Epithelial cell of prostate (primary cell): ENCODE data around the gene KANSL1L.

Experiments used
- DNase-seq: peaks from one replicate; pipeline ENCODE4 v3.0.0-alpha.2; 2011; ENCODE audit warnings: low read depth, low spot score
- H3K27ac ChIP-seq: fragments of 450-650 bp; 2 replicates; pipeline ENCODE4 v1.5.1; 2017; ENCODE audit warnings: mild to moderate bottlenecking

Gene KANSL1L

DNA sequence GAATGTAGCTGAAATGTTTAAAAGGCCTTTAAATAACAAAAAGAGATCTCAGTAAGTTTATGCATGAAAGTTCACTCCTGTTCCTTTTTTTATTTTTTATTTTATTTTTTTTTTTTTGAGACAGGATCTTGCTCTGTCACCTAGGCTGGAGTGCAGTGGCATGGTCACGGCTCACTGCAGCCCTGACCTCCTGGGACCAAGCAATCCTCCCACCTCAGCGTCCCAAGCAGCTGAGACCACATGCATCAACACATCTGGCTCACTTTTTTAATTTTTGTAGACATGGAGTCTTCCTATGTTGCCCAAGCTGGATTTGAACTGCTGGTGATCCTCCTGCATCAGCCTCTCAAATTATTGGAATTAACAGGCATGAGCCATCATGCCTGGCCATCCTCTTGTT is 84.3 kb downstream of the KANSL1L start:
- no peak overlapping the region for H3K27ac ChIP-seq
- no peak for DNase-seq

DNA sequence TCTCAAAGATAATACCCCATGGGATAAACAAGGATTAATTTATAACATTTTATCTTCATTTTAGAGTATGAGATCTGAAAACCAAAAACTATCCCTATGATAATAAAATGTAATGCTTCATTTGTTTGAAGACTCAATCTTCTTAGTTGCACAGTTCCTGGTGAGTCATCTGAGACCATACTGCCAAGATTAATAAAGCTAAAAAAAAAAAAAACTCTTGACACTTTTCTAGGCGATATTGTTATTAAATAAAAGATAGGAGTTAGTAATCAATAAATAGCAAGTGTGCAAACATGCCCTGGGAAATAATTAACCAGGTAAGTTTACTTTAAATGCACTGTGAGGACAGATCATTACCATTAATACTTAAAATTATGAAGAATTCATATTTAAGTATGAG is 84.9 kb downstream of the KANSL1L start:
- no peak for DNase-seq

DNA sequence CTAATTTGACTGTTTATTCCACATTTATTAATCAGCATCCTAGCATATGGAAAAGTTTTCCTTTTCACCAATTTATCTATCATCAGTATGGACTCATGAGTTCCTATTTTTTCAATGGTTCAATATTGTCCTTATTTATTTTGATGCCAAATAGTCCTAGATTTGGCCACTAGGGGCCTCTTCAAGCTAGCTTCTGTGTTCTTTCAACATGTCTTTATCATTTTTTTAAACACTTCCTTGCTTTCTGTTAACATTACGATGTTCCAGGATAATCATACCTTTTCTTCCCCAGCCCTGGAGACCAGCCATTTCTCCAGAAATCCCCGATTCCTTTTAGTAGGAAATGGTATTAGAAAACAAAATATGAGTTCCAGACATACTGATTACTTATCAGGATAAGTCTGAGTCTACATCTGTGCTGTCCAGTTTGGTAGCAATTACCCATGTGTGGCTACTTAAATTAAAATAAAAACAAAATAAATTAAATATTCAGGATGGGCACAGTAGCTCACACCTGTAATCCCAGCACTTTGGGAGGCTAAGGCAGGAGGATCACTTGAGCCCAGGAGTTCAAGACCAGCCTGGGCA is 98.2 kb downstream of the KANSL1L start:
- H3K27ac ChIP-seq = no peak overlapping the region
- DNase-seq = no peak

More for the DNA sequence above, 84.9 kb downstream of the KANSL1L start:
- H3K27ac ChIP-seq = no peak overlapping the region

DNA sequence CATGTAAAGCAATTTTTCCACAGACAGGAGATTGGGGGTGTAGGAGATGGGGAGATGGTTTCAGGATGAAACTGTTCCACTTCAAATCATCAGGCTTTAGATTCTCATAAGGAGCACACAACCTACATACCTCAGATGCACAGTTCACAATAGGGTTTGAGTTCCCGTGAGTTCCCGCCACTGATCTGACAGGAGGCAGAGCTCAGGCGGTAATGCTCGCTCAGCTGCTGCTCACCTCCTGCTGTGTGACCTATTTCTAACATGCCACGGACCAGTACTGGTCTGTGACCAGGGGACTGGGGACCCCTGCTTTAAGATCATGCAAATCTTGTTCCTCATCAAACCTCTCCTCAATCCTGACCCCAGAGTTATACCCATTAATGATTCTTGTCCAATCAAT is 98.7 kb downstream of the KANSL1L start:
- DNase-seq = no peak
- H3K27ac ChIP-seq = no peak overlapping the region

DNA sequence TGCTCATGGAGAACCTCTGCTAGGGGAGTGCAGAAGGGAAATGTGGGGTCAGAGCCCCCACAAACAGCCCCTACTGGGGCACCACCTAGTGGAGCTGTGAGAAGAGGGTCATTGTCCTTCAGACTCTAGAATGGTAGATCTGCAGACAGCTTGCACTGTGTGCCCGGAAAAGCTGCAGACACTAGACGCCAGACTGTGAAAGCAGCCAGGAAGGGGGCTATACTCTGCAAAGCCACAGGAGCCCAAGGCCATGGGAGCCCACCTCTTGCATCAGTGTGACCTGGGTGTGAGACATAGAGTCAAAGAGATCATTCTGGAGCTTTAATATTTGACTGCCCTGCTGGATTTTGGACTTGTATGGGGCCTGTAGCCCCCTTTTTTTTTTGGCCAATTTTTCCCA is 107.9 kb downstream of the KANSL1L start:
- H3K27ac ChIP-seq = no peak overlapping the region
- no peak for DNase-seq

DNA sequence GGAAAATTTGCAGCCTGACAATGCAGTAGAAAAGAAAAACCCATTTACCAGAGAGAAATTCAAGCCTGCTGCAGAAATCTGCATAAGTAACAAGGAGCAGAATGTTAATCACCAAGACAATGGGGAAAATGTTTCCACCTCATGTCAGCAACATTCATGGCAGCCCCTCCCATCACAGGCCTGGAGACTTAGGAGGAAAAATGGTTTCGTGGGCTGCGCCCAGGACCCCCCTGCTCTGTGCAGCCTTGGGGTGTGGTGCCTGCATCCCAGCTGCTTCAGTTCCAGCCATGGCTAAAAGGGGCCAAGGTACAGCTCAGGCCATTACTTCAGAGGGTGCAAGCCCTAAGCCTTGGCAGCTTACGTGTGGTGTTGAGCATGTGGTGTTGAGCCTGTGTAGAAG is 115.4 kb downstream of the KANSL1L start:
- no peak overlapping the region for H3K27ac ChIP-seq
- no peak for DNase-seq

DNA sequence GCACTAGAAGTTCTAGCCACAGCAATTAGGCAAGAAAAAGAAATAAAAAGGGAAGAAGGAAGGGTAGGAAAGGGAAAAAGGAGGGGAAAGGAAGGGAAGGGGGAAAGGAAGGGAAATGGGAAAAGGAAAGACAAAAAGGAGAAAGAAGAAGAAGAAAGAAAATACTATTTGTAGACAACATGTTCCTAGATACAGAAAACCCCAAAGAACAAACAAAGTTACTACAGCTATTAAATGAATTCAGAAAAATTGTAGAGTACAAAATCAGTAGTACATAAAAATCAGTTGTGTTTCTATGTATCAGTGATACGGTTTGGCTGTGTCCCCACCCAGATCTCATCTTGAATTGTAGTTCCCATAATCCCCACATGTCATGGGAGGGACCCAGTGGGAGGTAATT is 116.5 kb downstream of the KANSL1L start:
- H3K27ac ChIP-seq = no peak overlapping the region
- DNase-seq = no peak

DNA sequence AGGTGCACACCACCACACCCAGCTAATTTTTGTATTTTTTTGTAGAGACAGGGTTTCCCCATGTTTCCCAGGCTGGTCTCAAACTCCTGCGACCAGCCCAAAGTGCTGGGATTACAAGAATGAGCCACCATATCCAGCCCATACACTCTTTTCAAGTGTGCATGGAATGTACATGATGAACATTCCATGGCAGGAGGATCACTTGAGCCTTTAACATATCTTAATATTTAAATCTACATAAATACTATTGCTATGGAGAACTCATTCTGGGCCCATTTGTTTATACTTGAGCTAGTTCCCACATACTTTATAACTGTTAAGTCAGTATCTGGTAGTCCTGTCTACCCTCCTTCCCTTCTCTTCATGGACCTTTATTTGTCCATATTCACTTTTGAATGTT is 120.3 kb downstream of the KANSL1L start:
- DNase-seq = no peak
- no peak overlapping the region for H3K27ac ChIP-seq

DNA sequence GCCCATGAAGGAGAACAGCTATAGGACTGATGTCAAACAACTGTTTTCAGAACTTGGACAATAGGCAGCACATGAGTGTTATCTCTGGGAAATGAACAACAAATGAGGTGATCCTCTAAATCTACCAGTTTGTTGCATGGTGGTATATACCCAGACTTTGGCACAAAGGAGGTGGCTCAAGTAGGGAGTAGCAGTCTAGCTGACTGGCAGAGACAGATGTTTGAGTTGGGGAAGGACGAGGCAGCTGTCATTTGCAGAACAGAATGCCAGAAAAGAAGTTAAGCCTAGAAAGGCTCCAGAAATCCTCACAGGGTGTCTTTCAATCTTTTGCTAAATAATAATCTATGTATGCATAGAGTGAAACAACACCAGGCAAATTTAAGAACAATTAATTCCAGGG is 121.4 kb downstream of the KANSL1L start:
- DNase-seq = no peak
- no peak overlapping the region for H3K27ac ChIP-seq

DNA sequence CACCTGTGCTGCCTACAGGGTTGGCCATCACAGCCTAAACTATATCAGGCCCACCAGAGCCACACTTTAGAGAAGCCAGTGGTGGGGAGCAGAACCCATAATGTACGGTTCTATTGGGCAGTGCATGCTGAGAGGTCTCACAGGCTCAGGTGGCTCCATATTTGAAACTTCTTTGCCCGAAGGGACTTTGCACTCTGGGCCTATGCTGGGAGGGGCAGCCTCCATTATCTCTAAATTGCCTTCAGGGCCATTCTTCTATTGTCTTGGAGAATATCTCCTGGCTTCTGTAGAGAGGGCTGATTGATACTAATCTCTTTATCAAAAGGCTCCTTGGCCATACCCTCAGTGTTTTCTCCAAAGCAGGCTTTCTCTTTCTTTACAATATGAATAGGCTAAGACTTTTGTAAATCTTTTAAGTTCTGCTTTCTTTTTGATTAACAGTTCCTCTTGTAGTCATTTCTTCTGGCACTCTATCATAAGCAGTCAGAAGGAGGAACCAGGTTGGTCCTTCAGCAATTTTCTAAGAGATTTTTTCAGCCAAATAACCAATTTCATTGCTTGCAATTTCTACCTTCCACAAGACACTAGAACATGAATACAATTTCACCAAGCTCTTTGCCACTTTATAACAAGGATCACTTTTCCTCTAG is 124.2 kb downstream of the KANSL1L start:
- DNase-seq = no peak
- no peak overlapping the region for H3K27ac ChIP-seq

DNA sequence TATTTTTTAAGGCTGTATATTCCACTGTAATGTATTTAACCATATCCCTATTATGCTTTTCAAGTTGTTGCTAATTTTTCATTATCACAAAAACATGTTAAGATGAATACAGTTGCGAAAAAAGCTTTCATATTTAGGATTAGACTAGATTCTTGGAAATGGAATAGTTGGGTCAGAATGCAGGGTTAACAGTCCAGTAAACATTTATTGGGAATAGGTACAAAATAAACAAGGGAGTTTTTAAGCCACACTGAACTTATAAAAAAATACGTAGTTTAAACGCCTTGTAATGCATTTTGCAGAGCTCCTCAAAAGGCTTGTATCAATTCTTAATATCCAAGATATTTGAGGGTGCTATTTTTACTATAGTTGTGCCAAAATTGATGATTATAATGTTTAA is 133.1 kb downstream of the KANSL1L start:
- DNase-seq = no peak
- H3K27ac ChIP-seq = no peak overlapping the region

DNA sequence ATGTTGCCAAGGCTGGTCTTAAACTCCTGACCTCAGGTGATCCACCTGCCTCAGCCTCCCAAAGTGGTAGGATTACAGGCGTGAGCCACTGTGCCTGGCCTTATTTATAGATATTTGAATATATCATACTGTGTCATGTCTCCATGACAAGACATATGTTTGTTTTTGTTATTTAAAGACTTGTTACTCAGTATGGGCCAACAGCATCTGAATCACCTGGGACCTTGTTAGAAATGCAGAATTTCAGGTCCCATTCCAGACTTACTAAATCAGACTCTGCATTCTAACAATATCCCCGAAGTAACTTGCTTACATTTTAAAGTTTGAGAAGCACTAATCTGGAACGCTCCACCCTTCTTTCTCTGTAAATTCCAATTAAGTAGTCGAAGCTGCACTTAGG is 135.5 kb downstream of the KANSL1L start:
- H3K27ac ChIP-seq = no peak overlapping the region
- DNase-seq = no peak

DNA sequence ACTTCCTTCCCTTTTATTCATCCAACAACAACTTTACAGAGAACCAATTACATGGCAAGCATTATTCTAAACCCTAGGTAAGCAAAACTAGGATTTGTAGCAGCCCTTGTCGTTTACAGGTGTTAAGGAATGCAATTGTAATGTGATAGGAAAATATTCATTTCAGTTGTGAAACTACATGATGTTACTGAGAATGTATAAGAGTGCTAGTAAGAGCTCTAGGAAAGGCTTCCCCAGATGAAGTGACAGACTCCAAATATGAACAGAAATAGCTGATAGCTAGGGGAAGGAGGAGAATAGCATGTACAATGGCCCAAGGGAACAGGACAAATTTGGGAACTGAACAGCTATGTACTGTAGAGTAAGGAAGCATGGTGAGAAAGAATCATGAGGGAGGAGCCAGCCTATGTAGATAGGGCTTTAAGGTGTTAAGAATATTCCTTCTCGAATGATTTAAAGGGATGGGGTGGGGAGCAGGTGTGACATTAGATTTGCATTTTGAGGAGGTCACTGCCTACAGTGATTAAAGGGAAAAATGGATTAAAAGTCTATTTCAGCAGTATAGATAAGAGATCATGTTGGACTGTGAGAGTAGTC is 137.0 kb downstream of the KANSL1L start:
- DNase-seq = no peak
- no peak overlapping the region for H3K27ac ChIP-seq

DNA sequence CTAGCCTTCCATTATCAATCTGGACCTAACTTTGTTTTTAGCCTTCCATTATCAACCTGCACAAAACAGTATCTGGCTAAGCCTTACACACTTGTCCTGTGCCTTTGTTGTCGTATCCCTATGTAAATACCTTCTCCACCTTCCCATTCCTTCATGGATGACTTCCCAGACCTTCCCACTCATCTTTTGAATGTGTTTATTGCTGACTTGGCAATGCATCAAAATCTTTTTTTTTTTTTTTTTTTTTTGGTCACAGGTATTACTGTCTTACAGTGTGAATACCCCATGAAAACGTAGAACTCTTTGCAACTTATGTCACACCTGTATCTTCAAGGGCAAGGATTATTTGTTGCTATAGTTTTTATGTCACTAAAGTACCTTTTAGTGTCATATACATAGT is 143.0 kb downstream of the KANSL1L start:
- no peak overlapping the region for H3K27ac ChIP-seq
- DNase-seq = no peak

DNA sequence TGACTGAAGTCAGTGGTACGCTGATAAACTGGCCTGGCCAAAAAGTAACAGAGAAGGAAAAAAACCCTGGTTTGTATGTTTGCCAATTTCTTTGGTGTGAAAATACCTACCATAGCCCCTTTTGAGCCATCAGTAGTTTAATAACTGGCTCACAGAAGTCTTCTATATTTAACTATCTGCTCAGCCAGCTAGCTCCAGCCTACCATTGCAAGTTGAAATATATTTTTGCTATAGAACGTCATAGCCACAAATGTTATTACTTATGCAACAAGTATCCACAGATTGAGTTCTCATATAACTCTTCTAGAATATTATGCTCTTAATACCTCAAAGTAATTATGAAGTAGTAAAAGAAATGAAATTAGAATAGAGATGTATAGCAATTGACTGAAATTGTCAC is 143.6 kb downstream of the KANSL1L start:
- no peak overlapping the region for H3K27ac ChIP-seq
- DNase-seq = no peak

DNA sequence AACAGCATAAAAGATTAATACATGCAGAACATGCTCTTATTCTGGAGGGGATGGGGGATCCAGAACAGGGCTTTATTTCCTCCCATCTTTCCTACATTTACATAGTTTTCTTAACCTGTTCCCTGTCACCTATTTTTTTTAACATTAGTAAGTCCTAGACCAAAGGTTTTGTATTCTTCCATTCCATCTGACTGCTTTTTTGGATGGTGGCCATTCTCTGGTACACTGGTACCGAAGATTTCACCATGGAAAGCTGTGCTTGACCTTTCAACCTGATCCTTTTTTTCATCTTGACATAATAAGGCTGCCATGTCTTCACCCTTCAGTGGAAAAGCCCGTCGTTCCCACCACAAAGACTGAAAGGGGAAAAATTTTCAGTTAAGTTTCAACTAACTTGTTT is 148.4 kb downstream of the KANSL1L start:
- no peak for DNase-seq
- no peak overlapping the region for H3K27ac ChIP-seq

DNA sequence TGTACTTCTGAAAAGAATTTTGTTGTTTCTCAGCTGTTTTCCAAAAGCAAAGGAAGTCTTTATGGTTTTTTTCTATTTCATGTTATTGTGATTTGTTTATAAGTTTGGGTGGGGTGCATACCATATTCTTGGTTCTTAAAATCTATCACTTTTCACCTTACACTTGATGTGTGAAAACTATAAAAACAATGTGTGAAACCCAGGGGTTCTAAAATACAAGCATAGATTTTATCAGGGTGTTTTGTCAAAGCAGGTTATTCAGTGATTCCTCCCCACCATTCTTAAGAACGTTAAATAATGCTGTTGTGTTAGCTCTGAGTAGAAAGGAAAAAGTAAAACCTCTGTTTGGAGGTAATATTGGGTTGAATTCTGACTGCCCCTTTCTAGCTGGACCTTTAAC is 151.1 kb downstream of the KANSL1L start:
- no peak for DNase-seq

DNA sequence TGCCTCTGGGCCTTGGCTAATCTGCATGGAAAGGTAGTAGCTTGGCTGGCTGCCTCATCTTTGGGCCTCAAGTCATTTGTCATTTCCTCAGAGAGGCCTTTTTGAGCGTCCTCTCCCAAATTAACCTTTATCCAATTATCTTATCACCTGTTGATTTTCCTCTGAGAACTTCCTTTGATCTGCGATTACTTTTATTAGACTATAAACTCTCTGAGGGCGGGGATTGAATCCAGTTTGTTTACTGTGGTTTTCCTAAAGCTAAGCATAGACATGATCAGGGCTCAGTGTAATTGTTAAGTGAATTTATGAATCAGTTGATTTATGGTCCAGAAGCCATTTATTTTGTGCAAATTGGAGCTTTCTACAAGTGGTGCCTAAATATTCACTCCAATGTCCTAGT is 161.3 kb downstream of the KANSL1L start:
- H3K27ac ChIP-seq = no peak overlapping the region
- DNase-seq = no peak

More for the DNA sequence above, 151.1 kb downstream of the KANSL1L start:
- no peak overlapping the region for H3K27ac ChIP-seq

DNA sequence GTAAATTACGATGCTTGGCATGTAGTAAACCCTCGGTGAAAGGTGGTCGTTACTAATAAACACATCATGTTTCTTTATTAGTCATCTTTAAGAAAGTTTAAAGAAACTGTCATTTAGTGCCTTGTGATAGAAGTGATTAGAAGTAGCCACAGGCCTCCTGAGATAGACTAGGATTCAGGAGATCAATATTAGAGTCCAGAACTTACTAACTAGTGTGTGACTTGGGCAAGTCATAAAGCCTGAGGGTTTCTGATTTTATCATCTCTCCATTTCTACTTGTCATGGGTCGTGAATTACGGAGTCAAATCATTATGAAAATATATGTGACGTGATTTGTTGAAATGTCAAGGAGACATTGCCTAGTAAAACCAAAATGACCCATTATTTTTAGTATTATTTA is 162.1 kb downstream of the KANSL1L start:
- DNase-seq = no peak
- H3K27ac ChIP-seq = no peak overlapping the region

DNA sequence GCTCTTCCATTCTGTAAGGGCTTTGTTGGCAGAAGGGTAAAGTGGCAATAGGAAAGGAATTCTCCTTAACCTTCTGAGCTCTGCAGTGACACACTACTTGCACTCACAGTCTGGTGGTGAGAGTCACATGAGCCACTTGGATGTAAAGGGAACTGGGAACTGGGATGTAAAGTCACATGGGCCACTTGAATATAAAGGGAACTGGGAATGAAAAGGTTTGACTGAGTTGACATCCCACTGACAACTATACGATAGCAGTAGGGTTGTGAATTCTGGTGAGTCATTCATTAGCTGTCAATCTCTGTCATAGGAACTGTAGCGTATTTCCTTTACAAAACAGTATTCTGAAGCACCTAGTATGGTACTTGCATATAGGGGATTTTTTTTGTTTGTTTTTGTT is 163.3 kb downstream of the KANSL1L start:
- no peak overlapping the region for H3K27ac ChIP-seq
- DNase-seq = no peak

DNA sequence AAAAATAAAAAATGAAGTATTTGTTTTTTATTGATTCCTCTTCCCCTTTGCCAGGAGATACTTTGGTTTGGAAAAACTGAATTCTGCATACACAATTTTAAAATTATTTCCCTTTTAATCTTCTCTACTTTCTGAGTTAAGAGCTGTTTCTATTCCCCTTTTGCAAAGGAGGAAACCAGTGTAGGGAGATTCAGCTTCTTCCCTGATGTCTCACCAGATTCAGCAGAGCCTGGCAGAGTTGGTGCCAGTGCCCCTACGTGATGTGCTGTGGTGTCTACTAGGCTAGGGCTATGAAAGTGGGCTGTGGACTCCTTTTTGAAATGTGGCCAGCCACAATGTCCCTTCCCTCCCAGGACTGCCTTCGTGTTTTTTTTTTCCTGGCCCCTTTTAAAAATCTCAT is 166.3 kb downstream of the KANSL1L start:
- no peak for DNase-seq
- no peak overlapping the region for H3K27ac ChIP-seq

DNA sequence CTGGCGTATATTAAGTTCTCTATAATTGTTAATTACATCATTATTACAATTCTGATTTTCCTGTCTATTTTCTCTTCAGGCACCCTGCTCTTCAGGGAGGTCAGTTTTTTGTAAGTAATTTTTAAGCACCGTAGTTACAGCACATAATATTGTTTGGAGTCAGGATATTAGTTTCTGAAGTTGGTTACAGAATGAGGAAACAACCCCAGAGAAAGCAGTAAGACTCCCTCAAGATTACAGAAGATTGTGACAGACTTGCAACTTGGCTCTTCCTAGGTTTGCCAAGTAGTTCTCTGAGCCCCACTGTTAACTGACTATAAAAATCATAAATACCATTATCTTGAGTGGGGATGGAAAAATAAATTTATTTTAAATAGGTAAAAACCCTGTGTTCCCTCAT is 167.8 kb downstream of the KANSL1L start:
- peak overlapping the region; percentile 43 for H3K27ac ChIP-seq
- no peak for DNase-seq
